ENCODE measurements around the gene NRG3.

The NRG3 gene

GRCh38 chr10:82267465-82267864 lies 392.5 kb downstream of the NRG3 start:
- no peaks in the 10 kb centered on the region for H3K27me3 ChIP-seq (ENCODE audit: insufficient read depth, poor library complexity, severe bottlenecking)
- no peak overlapping the region for H3K27ac ChIP-seq (replicated peaks)
- TF ChIP-seq SPI1 (IDR thresholded peaks at IDR 0.05; ENCODE audit: borderline replicate concordance, low read depth) (no peak), POLR2AphosphoS5 (IDR thresholded peaks at IDR 0.05; ENCODE audit: low read depth) (no peak), GABPA (IDR thresholded peaks at IDR 0.05; ENCODE audit: low read depth) (no peak), CTCF (IDR thresholded peaks at IDR 0.05; ENCODE audit: insufficient read depth, low read length) (no peak), REST (IDR thresholded peaks at IDR 0.05; ENCODE audit: insufficient replicate concordance, low read depth) (no peak)
- DNase-seq (ENCODE audit: low read depth in 1 of 2, low spot score in 1 of 2), result no peak
- no peak overlapping the region for H3K4me3 ChIP-seq (replicated peaks; ENCODE audit: insufficient read depth, low read length)

GRCh38 chr10:82267960-82268359 lies 393.0 kb downstream of the NRG3 start:
- TF ChIP-seq CTCF (IDR thresholded peaks at IDR 0.05; ENCODE audit: insufficient read depth, low read length), result no peak
- TF ChIP-seq POLR2AphosphoS5 (IDR thresholded peaks at IDR 0.05; ENCODE audit: low read depth), result no peak
- TF ChIP-seq GABPA (IDR thresholded peaks at IDR 0.05; ENCODE audit: low read depth), result no peak
- no peak for TF ChIP-seq SPI1 (IDR thresholded peaks at IDR 0.05; ENCODE audit: borderline replicate concordance, low read depth)
- no peak for TF ChIP-seq REST (IDR thresholded peaks at IDR 0.05; ENCODE audit: insufficient replicate concordance, low read depth)
- no peak for DNase-seq (ENCODE audit: low read depth in 1 of 2, low spot score in 1 of 2)

GRCh38 chr10:82277591-82277990 lies 402.6 kb downstream of the NRG3 start:
- no peak overlapping the region for H3K27ac ChIP-seq (replicated peaks)
- no peak overlapping the region for H3K4me3 ChIP-seq (replicated peaks; ENCODE audit: insufficient read depth, low read length)
- H3K27me3 ChIP-seq (ENCODE audit: insufficient read depth, poor library complexity, severe bottlenecking), result no peaks in the 10 kb centered on the region
- TF ChIP-seq SPI1 (IDR thresholded peaks at IDR 0.05; ENCODE audit: borderline replicate concordance, low read depth) (no peak), CTCF (IDR thresholded peaks at IDR 0.05; ENCODE audit: insufficient read depth, low read length) (no peak), GABPA (IDR thresholded peaks at IDR 0.05; ENCODE audit: low read depth) (no peak), REST (IDR thresholded peaks at IDR 0.05; ENCODE audit: insufficient replicate concordance, low read depth) (no peak), POLR2AphosphoS5 (IDR thresholded peaks at IDR 0.05; ENCODE audit: low read depth) (no peak)
- DNase-seq (ENCODE audit: low read depth in 1 of 2, low spot score in 1 of 2), result no peak

More at GRCh38 chr10:82267960-82268359, 393.0 kb downstream of the NRG3 start:
- Histone ChIP-seq H3K27ac (replicated peaks) (no peak overlapping the region), H3K4me3 (replicated peaks; ENCODE audit: insufficient read depth, low read length) (no peak overlapping the region), H3K27me3 (ENCODE audit: insufficient read depth, poor library complexity, severe bottlenecking) (no peaks in the 10 kb centered on the region)
